Esophagus muscularis mucosa (tissue), 3 donors: ENCODE results near the gene ACE.

Experiments
- POLR2A ChIP-seq: fragments of 450-650 bp; IDR thresholded peaks from one replicate; pipeline ENCODE4 v1.6.1; 2017; ENCODE audit warnings: antibody characterized with exemption, moderate library complexity, mild to moderate bottlenecking, low read depth
- TF ChIP-seq, protein P1 (sequence below), 3 experiments: fragments of 200-600 bp in 2 of 3; fragments of 450-650 bp in 1 of 3; sonication (generic) in 2 of 3; IDR thresholded peaks; one replicate each; pipeline ENCODE4 v1.5.1; 2017 to 2019; ENCODE audit warnings: antibody characterized with exemption in 3 of 3, mild to moderate bottlenecking in 2 of 3, moderate library complexity in 1 of 3

DNA sequence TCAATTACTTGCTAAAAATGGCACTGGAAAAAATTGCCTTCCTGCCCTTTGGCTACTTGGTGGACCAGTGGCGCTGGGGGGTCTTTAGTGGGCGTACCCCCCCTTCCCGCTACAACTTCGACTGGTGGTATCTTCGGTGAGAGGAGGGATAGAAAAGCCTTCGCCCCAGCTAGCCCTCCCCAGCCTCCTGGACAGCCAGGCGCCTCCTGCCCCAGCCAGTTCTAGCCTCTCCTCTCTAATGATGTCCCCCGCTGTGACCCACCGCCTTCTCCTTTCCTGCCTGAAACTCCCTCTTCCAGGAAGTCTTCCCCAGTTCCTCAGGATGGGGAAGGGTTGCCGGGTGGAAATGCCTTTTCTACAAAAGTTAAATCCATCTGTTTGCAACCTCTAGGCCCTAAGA, 6.2 kb downstream of the ACE start:
- TF ChIP-seq, protein P1, sequence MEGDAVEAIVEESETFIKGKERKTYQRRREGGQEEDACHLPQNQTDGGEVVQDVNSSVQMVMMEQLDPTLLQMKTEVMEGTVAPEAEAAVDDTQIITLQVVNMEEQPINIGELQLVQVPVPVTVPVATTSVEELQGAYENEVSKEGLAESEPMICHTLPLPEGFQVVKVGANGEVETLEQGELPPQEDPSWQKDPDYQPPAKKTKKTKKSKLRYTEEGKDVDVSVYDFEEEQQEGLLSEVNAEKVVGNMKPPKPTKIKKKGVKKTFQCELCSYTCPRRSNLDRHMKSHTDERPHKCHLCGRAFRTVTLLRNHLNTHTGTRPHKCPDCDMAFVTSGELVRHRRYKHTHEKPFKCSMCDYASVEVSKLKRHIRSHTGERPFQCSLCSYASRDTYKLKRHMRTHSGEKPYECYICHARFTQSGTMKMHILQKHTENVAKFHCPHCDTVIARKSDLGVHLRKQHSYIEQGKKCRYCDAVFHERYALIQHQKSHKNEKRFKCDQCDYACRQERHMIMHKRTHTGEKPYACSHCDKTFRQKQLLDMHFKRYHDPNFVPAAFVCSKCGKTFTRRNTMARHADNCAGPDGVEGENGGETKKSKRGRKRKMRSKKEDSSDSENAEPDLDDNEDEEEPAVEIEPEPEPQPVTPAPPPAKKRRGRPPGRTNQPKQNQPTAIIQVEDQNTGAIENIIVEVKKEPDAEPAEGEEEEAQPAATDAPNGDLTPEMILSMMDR (IDR thresholded peaks at IDR 0.05), result no peak
- no peak for TF ChIP-seq POLR2A
